Fibroblast of gingiva (primary cell): Measurements from ENCODE around the gene CTSF.
A peak's percentile ranks its signal among the peaks of the same experiment; 100 is the strongest.
"Not testable (repeated sequence)": the region's sequence is repeated elsewhere in the genome, so short reads cannot be mapped to it uniquely, and the experiment has no call there.

Experiments used
- DNase-seq: peaks from one replicate; pipeline ENCODE4 v3.0.0-alpha.2; 2011; ENCODE audit warnings: low read depth

CTSF gene

GRCh38 chr11:66589996-66590675 is 21.7 kb upstream of the CTSF start:
- DNase-seq, result no peak

GRCh38 chr11:66589315-66589714 is 20.9 kb upstream of the CTSF start:
- DNase-seq, result not testable (repeated sequence)

- no peak for DNase-seq
Observed at GRCh38 chr11:66586136-66586535, 17.7 kb upstream of the CTSF start.

- not testable (repeated sequence) for DNase-seq
Observed at GRCh38 chr11:66585447-66585846, 17.0 kb upstream of the CTSF start.

DNA sequence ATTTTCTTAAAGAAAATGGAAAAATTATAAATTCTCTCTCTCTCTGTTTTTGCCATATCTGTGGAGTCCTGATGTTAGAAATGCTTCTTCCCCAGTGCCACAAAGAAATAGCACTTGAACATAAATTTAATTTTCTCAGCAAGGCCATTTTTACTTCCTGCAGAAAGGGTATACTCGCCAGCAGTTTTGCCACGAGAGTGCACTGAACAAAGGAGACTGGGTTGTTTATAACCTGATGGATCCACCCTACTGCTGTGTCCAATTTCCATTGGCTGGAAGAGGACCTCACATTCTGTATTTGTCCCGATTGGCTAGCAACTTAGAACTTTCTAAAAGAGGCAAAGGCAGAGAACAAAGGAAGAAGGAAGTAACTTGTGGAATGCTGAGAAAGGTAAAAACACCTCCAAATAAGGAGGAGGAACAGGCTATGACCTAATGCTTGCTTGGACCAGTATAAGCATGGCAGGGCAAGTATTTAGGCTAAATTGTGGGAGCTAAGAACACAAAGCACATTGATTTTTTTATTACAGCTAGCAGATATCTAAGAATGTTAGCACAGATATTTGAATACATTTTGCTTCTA is 14.2 kb upstream of the CTSF start:
- DNase-seq, result not testable (repeated sequence)

GRCh38 chr11:66581261-66581660 is 12.9 kb upstream of the CTSF start:
- DNase-seq, result no peak

- DNase-seq, result no peak
Observed at GRCh38 chr11:66580803-66581202, 12.4 kb upstream of the CTSF start.

GRCh38 chr11:66579017-66579606 is 10.7 kb upstream of the CTSF start:
- DNase-seq, result peak; percentile 47

DNA sequence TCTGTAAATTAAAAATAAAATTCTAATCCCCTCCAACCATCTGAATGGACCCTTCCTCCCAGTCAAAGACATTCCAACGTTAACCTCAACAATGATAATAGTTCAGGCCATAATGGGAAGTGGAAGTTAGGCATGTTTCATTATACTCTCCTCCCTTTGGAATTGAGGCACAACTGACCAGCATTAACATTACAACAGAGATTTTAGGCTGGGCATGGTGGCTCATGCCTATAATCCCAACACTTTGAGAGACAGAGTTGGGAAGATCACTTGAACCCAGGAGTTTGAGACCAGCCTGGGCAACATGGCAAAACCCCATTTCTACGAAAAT is 2.4 kb upstream of the CTSF start:
- no peak for DNase-seq

GRCh38 chr11:66570079-66570849 is 1.9 kb upstream of the CTSF start:
- DNase-seq, result no peak

DNA sequence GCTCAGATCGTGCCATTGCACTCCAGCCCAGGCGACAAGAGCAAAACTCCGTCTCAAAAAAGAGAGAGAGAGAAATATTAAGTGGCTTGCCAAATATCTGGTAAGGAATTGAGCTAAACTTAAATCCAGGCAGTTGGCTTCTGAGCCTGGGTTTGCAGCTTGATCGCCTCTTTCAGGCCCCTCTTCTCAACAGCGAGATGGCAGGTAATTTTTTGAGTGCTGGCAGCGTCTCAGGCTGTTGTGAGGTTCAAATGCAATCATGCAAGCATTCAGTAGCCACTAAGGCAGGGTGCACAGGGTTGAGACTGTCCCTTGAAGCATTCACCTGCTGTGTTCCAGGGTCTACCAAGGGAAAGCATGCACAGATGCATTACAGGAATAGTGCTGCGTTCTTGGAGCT is 670 bp upstream of the CTSF start:
- no peak for DNase-seq

DNA sequence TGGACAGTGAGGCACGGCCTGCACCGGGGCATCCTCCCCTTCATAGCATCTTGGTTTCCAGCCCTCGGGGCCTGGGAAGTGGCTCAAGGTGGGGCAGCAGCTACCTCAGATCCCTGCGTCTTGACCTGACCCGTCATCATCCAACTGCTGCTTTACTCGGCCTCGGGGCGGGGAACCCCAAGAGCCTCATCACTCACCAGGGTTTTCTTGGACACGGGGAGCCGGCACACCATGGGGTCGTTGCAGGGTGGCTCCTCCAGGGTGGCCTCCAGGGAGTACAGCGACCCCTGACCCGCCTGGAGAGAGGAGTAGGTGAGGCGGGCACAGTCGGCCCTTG is 651 bp downstream of the CTSF start:
- no peak for DNase-seq

DNA sequence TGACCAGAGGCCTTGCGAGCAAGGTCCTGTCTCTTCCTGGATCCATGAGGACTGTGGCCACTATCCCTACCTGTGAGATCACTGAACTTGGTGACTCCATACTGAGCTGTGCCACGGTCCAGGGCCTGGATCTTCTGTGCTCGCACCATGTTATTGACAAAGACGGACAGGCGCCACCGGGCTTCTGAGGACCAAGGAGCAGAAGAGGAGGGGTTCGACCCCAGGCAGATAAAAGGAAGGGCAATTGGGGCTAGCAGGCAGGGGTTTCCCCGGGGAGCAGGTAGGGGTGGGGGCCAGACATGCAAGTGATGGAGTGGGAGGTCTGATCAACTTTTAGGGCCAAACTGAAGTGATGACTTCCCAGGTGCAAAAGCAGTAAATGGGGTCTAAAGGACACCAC is 2.2 kb downstream of the CTSF start:
- no peak for DNase-seq

GRCh38 chr11:66564984-66565383 is 3.4 kb downstream of the CTSF start:
- no peak for DNase-seq

DNA sequence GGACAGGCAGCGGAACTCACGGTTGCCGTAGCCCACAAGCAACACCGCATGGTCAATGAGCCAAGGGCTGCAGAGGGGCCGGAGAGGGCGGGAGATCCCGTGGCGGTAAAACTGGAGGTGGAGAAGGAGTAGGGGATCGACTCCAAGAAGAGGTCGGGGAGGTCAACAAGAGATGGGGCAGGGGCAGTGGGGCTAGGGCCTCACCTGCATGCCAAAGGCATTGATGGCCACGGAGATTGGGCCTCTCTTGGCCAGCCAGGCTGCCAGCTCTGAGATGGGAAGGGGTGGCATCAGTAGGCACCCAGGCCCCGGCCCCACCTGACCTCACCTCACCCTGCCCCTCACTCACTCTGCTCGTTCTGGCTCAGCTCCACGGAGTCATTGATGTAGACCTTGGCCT is 3.9 kb downstream of the CTSF start:
- DNase-seq, result no peak

DNA sequence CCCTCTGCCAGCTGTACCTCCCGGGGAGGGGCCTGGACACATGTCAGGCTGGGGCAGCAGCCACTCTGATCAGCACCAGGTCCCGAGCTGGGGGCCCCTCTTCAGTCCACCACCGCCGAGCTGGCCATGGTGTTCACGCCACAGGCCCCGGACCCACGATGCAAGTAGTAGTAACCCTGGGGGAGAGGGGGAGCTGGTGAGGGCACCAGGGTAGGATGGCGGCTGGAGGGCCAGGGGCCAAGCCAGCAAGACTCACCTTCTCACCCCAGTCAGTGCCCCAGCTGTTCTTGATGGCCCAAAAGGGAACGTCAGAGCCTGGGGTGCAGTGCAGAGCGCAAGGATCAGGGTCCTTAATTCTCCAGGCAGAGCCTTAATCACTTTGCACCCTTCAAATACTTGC is 4.6 kb downstream of the CTSF start:
- DNase-seq, result no peak

DNA sequence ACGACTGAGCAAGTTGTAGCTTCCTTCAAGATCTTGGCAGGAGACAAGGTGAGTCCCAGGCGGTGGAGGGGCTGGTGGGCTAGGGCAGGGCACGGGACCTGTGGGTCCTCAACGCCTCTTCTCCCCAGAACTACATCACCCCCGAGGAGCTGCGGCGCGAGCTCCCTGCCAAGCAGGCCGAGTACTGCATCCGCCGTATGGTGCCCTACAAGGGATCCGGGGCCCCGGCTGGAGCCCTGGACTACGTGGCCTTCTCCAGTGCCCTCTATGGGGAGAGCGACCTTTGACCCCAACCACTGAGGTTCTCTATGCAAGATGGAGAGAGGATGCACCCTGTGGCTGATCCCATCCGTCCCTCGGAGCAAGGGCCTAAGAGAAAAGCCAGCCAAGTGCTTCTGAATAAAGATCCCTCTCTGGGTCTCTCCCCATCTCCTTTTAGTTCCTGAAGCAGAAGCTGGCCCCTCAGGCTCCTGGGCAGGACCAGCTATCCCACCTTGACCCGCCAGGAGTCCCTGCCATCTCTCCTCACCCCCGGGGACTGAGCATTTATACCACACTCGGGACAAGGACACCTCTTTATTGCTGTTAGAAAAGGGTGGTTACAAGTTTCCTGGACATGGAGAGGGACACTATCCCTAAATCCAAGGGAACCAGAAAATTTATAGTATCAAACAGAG is 5.4 kb downstream of the CTSF start:
- DNase-seq, result no peak

GRCh38 chr11:66562275-66562674 is 6.1 kb downstream of the CTSF start:
- DNase-seq, result no peak

- DNase-seq, result no peak
Observed at GRCh38 chr11:66561975-66562248, 6.5 kb downstream of the CTSF start.

GRCh38 chr11:66561178-66561974 is 7.0 kb downstream of the CTSF start:
- DNase-seq, result no peak

DNA sequence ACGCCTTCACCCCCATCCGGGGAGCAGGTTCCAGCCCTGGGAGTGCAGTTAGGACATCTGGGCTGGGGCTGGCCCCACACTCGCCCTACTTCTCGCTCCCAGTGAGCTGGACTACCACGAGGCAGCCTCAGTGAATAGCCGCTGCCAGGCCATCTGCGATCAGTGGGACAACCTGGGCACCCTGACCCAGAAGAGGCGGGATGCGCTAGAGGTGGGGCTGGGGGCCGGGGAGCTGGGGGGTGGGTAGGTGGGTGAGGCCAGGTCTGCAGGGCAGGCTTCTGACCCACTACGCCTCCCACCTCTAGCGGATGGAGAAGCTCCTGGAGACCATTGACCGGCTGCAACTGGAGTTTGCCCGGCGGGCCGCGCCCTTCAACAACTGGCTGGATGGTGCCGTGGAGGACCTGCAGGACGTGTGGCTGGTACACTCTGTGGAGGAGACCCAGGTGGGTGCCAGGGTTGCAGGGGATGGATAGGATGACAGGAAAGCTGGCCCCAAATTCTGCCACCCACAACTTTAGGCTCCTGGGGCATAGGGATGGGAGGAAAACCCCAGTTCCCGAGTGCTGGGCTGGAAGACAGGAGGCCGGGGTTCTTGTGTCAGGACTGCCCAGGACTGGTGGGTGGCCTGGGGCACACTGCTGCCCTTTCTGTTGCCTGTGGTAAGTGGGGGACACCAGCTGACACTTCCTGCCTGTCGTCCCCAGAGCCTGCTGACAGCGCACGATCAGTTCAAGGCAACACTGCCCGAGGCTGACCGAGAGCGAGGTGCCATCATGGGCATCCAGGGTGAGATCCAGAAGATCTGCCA is 8.3 kb downstream of the CTSF start:
- no peak for DNase-seq
